NCI-H146 treated with DMSO at 0.1 percent for 48 hours (cell line): ENCODE measurements around the gene SMYD3.
A peak's percentile ranks its signal among the peaks of the same experiment; 100 is the strongest.

Experiments used
- DNase-seq: peaks from one replicate; lab custom pipeline; 2025; ENCODE audit not compliant: unreplicated experiment; lab: John Stamatoyannopoulos, UW

The SMYD3 gene

GRCh38 chr1:245933431-245934045 is 573.5 kb downstream of the SMYD3 start:
- DNase-seq = no peak

- DNase-seq = no peak
Observed at GRCh38 chr1:245932302-245932972, 574.6 kb downstream of the SMYD3 start.

GRCh38 chr1:245931450-245931849 is 575.6 kb downstream of the SMYD3 start:
- DNase-seq = no peak

GRCh38 chr1:245929224-245929623 is 577.9 kb downstream of the SMYD3 start:
- no peak for DNase-seq

- no peak for DNase-seq
Observed at GRCh38 chr1:245926888-245927287, 580.2 kb downstream of the SMYD3 start.

- no peak for DNase-seq
Observed at GRCh38 chr1:245923215-245923614, 583.9 kb downstream of the SMYD3 start.

- DNase-seq = no peak
Observed at GRCh38 chr1:245921417-245921816, 585.7 kb downstream of the SMYD3 start.

GRCh38 chr1:245917403-245917802 is 589.7 kb downstream of the SMYD3 start:
- no peak for DNase-seq

- DNase-seq = no peak
Observed at GRCh38 chr1:245915841-245916240, 591.2 kb downstream of the SMYD3 start.

GRCh38 chr1:245915406-245915805 is 591.7 kb downstream of the SMYD3 start:
- no peak for DNase-seq

- no peak for DNase-seq
Observed at GRCh38 chr1:245908543-245908942, 598.5 kb downstream of the SMYD3 start.

GRCh38 chr1:245906207-245906606 is 600.9 kb downstream of the SMYD3 start:
- no peak for DNase-seq

- no peak for DNase-seq
Observed at GRCh38 chr1:245903851-245904250, 603.2 kb downstream of the SMYD3 start.

- peak; percentile 56 for DNase-seq
Observed at GRCh38 chr1:245901565-245901964, 605.5 kb downstream of the SMYD3 start.

- DNase-seq = no peak
Observed at GRCh38 chr1:245901037-245901436, 606.0 kb downstream of the SMYD3 start.

GRCh38 chr1:245898581-245898980 is 608.5 kb downstream of the SMYD3 start:
- no peak for DNase-seq

GRCh38 chr1:245896258-245896657 is 610.8 kb downstream of the SMYD3 start:
- DNase-seq = no peak

- DNase-seq = no peak
Observed at GRCh38 chr1:245895455-245895959, 611.6 kb downstream of the SMYD3 start.

GRCh38 chr1:245894843-245895242 is 612.2 kb downstream of the SMYD3 start:
- DNase-seq = no peak

GRCh38 chr1:245893025-245893424 is 614.1 kb downstream of the SMYD3 start:
- no peak for DNase-seq

GRCh38 chr1:245888809-245889208 is 618.3 kb downstream of the SMYD3 start:
- no peak for DNase-seq

- no peak for DNase-seq
Observed at GRCh38 chr1:245887829-245888228, 619.2 kb downstream of the SMYD3 start.
